Suprapubic skin (tissue), 4 donors: Measurements from ENCODE around the gene ABHD12B. TPM values are rescaled to one million over a fixed set of nuclear protein-coding genes. Genes with fewer than 3 reads are reported as not detected.

Source experiments
- DNase-seq, 2 donors: peaks; one replicate each; pipeline ENCODE4 v3.0.0-alpha.2; 2019; ENCODE audit warnings: low spot score in 2 of 2
- H3K27ac ChIP-seq: fragments of 200-600 bp; sonication (generic); one replicate; pipeline ENCODE4 v1.5.1; 2019
- H3K27me3 ChIP-seq: fragments of 200-600 bp; sonication (generic); one replicate; pipeline ENCODE4 v1.5.1; 2019
- H3K36me3 ChIP-seq: fragments of 200-600 bp; sonication (generic); one replicate; pipeline ENCODE4 v1.5.1; 2019
- H3K4me1 ChIP-seq: fragments of 200-600 bp; sonication (generic); one replicate; pipeline ENCODE4 v1.5.1; 2019
- H3K4me3 ChIP-seq: fragments of 200-600 bp; sonication (generic); one replicate; pipeline ENCODE4 v1.5.1; 2019; ENCODE audit warnings: mild to moderate bottlenecking
- H3K9me3 ChIP-seq: fragments of 200-600 bp; sonication (generic); one replicate; pipeline ENCODE4 v1.5.1; 2019
- CTCF ChIP-seq, 2 donors: fragments of 200-600 bp in 1 of 2; fragments of 450-650 bp in 1 of 2; sonication (generic) in 1 of 2; IDR thresholded peaks; one replicate each; pipeline ENCODE4 v1.5.1; 2016 to 2019; ENCODE audit warnings: antibody characterized with exemption in 2 of 2, mild to moderate bottlenecking in 1 of 2, moderate library complexity in 1 of 2
- EP300 ChIP-seq: sonication (generic); formaldehyde crosslinking; IDR thresholded peaks from one replicate; pipeline ENCODE4 v1.6.1; 2017; ENCODE audit warnings: antibody characterized with exemption
- POLR2A ChIP-seq, 2 donors: fragments of 450-650 bp; IDR thresholded peaks; one replicate each; pipeline ENCODE4 v1.6.1; 2017; ENCODE audit warnings: antibody characterized with exemption in 2 of 2, mild to moderate bottlenecking in 2 of 2, moderate library complexity in 2 of 2
- POLR2AphosphoS5 ChIP-seq, 3 donors: sonication (generic); formaldehyde crosslinking; IDR thresholded peaks; one replicate each; pipeline ENCODE4 v1.6.1; 2017; ENCODE audit warnings: antibody characterized with exemption in 3 of 3
- WGBS: methylation state at CpG from one replicate; pipeline ENCODE4 v1.1.5; 2018; 5-methylcytosine and 5-hydroxymethylcytosine counted together
- total RNA-seq, 4 donors: library from RNA; depleted of rRNA; stranded (reverse); fragments of >200 nt; gene quantifications; one replicate each; pipeline ENCODE4 v1.1.0, GENCODE V29; 2016

The ABHD12B gene
- total RNA-seq, 4 donors from 2014 or later, result 9.1 to 32.0 (median 25.2) TPM

GRCh38 chr14:50836515-50836914, 35.3 kb upstream of the ABHD12B start:
- Histone ChIP-seq H3K27ac (no peak overlapping the region), H3K4me3 (no peak overlapping the region), H3K9me3 (no peaks in the 10 kb centered on the region), H3K36me3 (no peaks in the 10 kb centered on the region), H3K4me1 (peaks cover 6% of the 10 kb centered on the region), H3K27me3 (no peaks in the 10 kb centered on the region)
- 94% methylated on average over 5 of the region's 5 CpGs for WGBS
- TF ChIP-seq POLR2A (IDR thresholded peaks at IDR 0.05), result no peak
- no peak for TF ChIP-seq POLR2AphosphoS5 (IDR thresholded peaks at IDR 0.05)
- no peak for TF ChIP-seq CTCF (IDR thresholded peaks at IDR 0.05)
- TF ChIP-seq EP300, result no peak
- DNase-seq, result no peak

- TF ChIP-seq POLR2AphosphoS5 (IDR thresholded peaks at IDR 0.05), result no peak
- no peak for TF ChIP-seq EP300
- Histone ChIP-seq H3K27ac (no peak overlapping the region), H3K9me3 (no peaks in the 10 kb centered on the region), H3K4me3 (no peak overlapping the region), H3K4me1 (no peaks in the 10 kb centered on the region), H3K36me3 (no peaks in the 10 kb centered on the region), H3K27me3 (no peaks in the 10 kb centered on the region)
- WGBS, result 74% methylated on average over 10 of the region's 10 CpGs
- no peak for DNase-seq
Measured at GRCh38 chr14:50837271-50837670, 34.6 kb upstream of the ABHD12B start.

GRCh38 chr14:50837850-50838470, 33.9 kb upstream of the ABHD12B start:
- Histone ChIP-seq H3K4me1 (no peaks in the 10 kb centered on the region), H3K36me3 (no peaks in the 10 kb centered on the region), H3K4me3 (no peak overlapping the region), H3K9me3 (no peaks in the 10 kb centered on the region), H3K27me3 (no peaks in the 10 kb centered on the region), H3K27ac (no peak overlapping the region)
- TF ChIP-seq EP300 (no peak), POLR2A (IDR thresholded peaks at IDR 0.05) (no peak), POLR2AphosphoS5 (IDR thresholded peaks at IDR 0.05) (no peak), CTCF (IDR thresholded peaks at IDR 0.05) (no peak)
- no peak for DNase-seq
- WGBS, result 91% methylated on average over 2 of the region's 2 CpGs

GRCh38 chr14:50839048-50839447, 32.8 kb upstream of the ABHD12B start:
- DNase-seq, result no peak
- 39% methylated on average over 1 of the region's 1 CpG for WGBS
- no peak for TF ChIP-seq EP300
- TF ChIP-seq POLR2AphosphoS5 (IDR thresholded peaks at IDR 0.05), result no peak
- TF ChIP-seq POLR2A (IDR thresholded peaks at IDR 0.05), result no peak
- TF ChIP-seq CTCF (IDR thresholded peaks at IDR 0.05), result no peak
- Histone ChIP-seq H3K27ac (no peak overlapping the region), H3K36me3 (no peaks in the 10 kb centered on the region), H3K4me3 (no peak overlapping the region), H3K9me3 (no peaks in the 10 kb centered on the region), H3K4me1 (no peaks in the 10 kb centered on the region), H3K27me3 (no peaks in the 10 kb centered on the region)

GRCh38 chr14:50839691-50840090, 32.2 kb upstream of the ABHD12B start:
- H3K36me3 ChIP-seq, result no peaks in the 10 kb centered on the region
- 75% methylated on average over 5 of the region's 5 CpGs for WGBS
- no peaks in the 10 kb centered on the region for H3K9me3 ChIP-seq
- TF ChIP-seq POLR2A (IDR thresholded peaks at IDR 0.05), result no peak
- no peak for TF ChIP-seq POLR2AphosphoS5 (IDR thresholded peaks at IDR 0.05)
- TF ChIP-seq EP300, result no peak
- TF ChIP-seq CTCF (IDR thresholded peaks at IDR 0.05), result no peak
- H3K27ac ChIP-seq, result no peak overlapping the region
- no peaks in the 10 kb centered on the region for H3K27me3 ChIP-seq
- no peak for DNase-seq
- no peaks in the 10 kb centered on the region for H3K4me1 ChIP-seq
- H3K4me3 ChIP-seq, result no peak overlapping the region

GRCh38 chr14:50844391-50844790, 27.5 kb upstream of the ABHD12B start:
- H3K4me3 ChIP-seq, result no peak overlapping the region
- H3K4me1 ChIP-seq, result no peaks in the 10 kb centered on the region
- no peaks in the 10 kb centered on the region for H3K27me3 ChIP-seq
- no peaks in the 10 kb centered on the region for H3K36me3 ChIP-seq
- TF ChIP-seq POLR2AphosphoS5 (IDR thresholded peaks at IDR 0.05), result no peak
- TF ChIP-seq EP300, result no peak
- TF ChIP-seq POLR2A (IDR thresholded peaks at IDR 0.05), result no peak
- no peak for TF ChIP-seq CTCF (IDR thresholded peaks at IDR 0.05)
- no peaks in the 10 kb centered on the region for H3K9me3 ChIP-seq
- WGBS, result 90% methylated on average over 2 of the region's 2 CpGs
- H3K27ac ChIP-seq, result no peak overlapping the region
- DNase-seq, result no peak
